T-helper 1 cell treated with Interleukin-12 subunit alpha and Interleukin-12 subunit beta and Interleukin-4 antibody, amounts not matched to agents 30 ng/mL and 1 ng/mL, for 36 hours (primary cell): Measurements from ENCODE around the gene RUNX2. TPM values are rescaled to one million over a fixed set of nuclear protein-coding genes. Genes with fewer than 3 reads are reported as not detected.
"Not testable (repeated sequence)": the region's sequence is repeated elsewhere in the genome, so short reads cannot be mapped to it uniquely, and the experiment has no call there.

Source experiments
- intact Hi-C: fragments of 100-400 bp; cut with micrococcal nuclease; formaldehyde crosslinking; loops from one replicate; pipeline ENCODE4 v1.15.1; 2024
- total RNA-seq: library from RNA; stranded (reverse); gene quantifications from 2 replicates; pipeline ENCODE4 v1.2.3, GENCODE V29; 2022

Gene RUNX2
- total RNA-seq, 1 donor from 2014 or later, result 14.6 TPM

- intact Hi-C loops, result no loop called here
Observed at GRCh38 chr6:45448417-45449389, 120.6 kb downstream of the RUNX2 start.

- intact Hi-C loops, result loop anchor here (2.0 kb wide), 1 partner anchor 13 kb away; no protein-coding TSS in a partner anchor
Observed at GRCh38 chr6:45450132-45450531, 122.0 kb downstream of the RUNX2 start.

GRCh38 chr6:45450831-45451230, 122.7 kb downstream of the RUNX2 start:
- intact Hi-C loops, result loop anchor here (2.0 kb wide), 1 partner anchor 14 kb away; no protein-coding TSS in a partner anchor

GRCh38 chr6:45454008-45454911, 126.1 kb downstream of the RUNX2 start:
- intact Hi-C loops, result no loop called here

- intact Hi-C loops, result no loop called here
Observed at GRCh38 chr6:45455408-45455807, 127.3 kb downstream of the RUNX2 start.

- intact Hi-C loops, result no loop called here
Observed at GRCh38 chr6:45457141-45457540, 129.0 kb downstream of the RUNX2 start.

GRCh38 chr6:45458672-45459071, 130.5 kb downstream of the RUNX2 start:
- intact Hi-C loops, result no loop called here

- intact Hi-C loops, result no loop called here
Observed at GRCh38 chr6:45460166-45460565, 132.0 kb downstream of the RUNX2 start.

GRCh38 chr6:45461486-45461885, 133.4 kb downstream of the RUNX2 start:
- intact Hi-C loops, result no loop called here

- intact Hi-C loops, result no loop called here
Observed at GRCh38 chr6:45462190-45463134, 134.3 kb downstream of the RUNX2 start.

GRCh38 chr6:45464685-45465084, 136.6 kb downstream of the RUNX2 start:
- intact Hi-C loops, result no loop called here

- intact Hi-C loops, result no loop called here
Observed at GRCh38 chr6:45466686-45467085, 138.6 kb downstream of the RUNX2 start.

GRCh38 chr6:45467417-45467816, 139.3 kb downstream of the RUNX2 start:
- intact Hi-C loops, result not testable (repeated sequence)

GRCh38 chr6:45467853-45468252, 139.7 kb downstream of the RUNX2 start:
- intact Hi-C loops, result no loop called here

GRCh38 chr6:45469663-45470062, 141.5 kb downstream of the RUNX2 start:
- intact Hi-C loops, result no loop called here

GRCh38 chr6:45470131-45470738, 142.1 kb downstream of the RUNX2 start:
- intact Hi-C loops, result no loop called here

- intact Hi-C loops, result no loop called here
Observed at GRCh38 chr6:45472382-45472781, 144.3 kb downstream of the RUNX2 start.

- intact Hi-C loops, result no loop called here
Observed at GRCh38 chr6:45473121-45473993, 145.2 kb downstream of the RUNX2 start.

- intact Hi-C loops, result no loop called here
Observed at GRCh38 chr6:45474376-45474775, 146.2 kb downstream of the RUNX2 start.
